SK-N-SH (cell line): Measurements from ENCODE around the gene RABAC1. TPM values are rescaled to one million over a fixed set of nuclear protein-coding genes. Genes with fewer than 3 reads are reported as not detected.

ENCODE experiments used
- CTCF ChIA-PET: fragments of 300-600, 350-600 bp; formaldehyde crosslinking; extraction: SDS; loops from one replicate; lab custom pipeline; 2021; lab: Yijun Ruan, JAX
- POLR2A ChIA-PET: fragments of 350-600 bp; sonication (Branson Sonifier 250); formaldehyde crosslinking; extraction: SDS; loops from one replicate; lab custom pipeline; 2020; ENCODE audit warnings: antibody characterized with exemption, inconsistent platforms; lab: Yijun Ruan, JAX
- DNase-seq: peaks from one replicate; pipeline ENCODE4 v3.0.0; 2012
- H2AFZ ChIP-seq: fragments of 200-600 bp; sonication (generic); 2 replicates; pipeline ENCODE4 v1.8.1; 2016; ENCODE audit warnings: antibody characterized with exemption, mild to moderate bottlenecking, low read depth
- H3F3A ChIP-seq: fragments of 200-600 bp; sonication (generic); replicated peaks from 2 replicates; pipeline ENCODE3; 2016; ENCODE audit warnings: antibody characterized with exemption, mild to moderate bottlenecking; ENCODE audit not compliant: insufficient read depth
- H3K27ac ChIP-seq, 2 experiments: fragments of 200-500 bp in 1 of 2; fragments of 200-600 bp in 1 of 2; sonication (Bioruptor generic) in 1 of 2; sonication (generic), shearing (Covaris generic) in 1 of 2; 2 replicates each; pipeline versions ENCODE4 v1.5.1 to v1.6.1; 2014 to 2016; ENCODE audit warnings: low read depth in 2 of 2, inconsistent platforms in 1 of 2, low read length in 1 of 2, mild to moderate bottlenecking in 1 of 2, mixed read lengths in 1 of 2
- H3K27me3 ChIP-seq: fragments of 200-600 bp; sonication (generic), shearing (Covaris generic); 2 replicates; pipeline ENCODE4 v1.6.1; 2016; ENCODE audit warnings: mixed run types; ENCODE audit not compliant: insufficient read depth
- H3K36me3 ChIP-seq, 2 experiments: fragments of 200-500 bp in 1 of 2; fragments of 200-600 bp in 1 of 2; sonication (Bioruptor generic) in 1 of 2; sonication (generic) in 1 of 2; replicated peaks in 1 of 2; 2 replicates each; pipeline versions ENCODE3 to v1.5.1; 2014 to 2016; ENCODE audit warnings: low read length in 1 of 2, mild to moderate bottlenecking in 1 of 2; ENCODE audit not compliant: insufficient read depth in 2 of 2, control insufficient read depth in 1 of 2
- H3K4me1 ChIP-seq, 2 experiments: fragments of 200-500 bp in 1 of 2; fragments of 200-600 bp in 1 of 2; sonication (Bioruptor generic) in 1 of 2; sonication (generic), shearing (Covaris generic) in 1 of 2; 2 replicates each; pipeline versions ENCODE4 v1.5.1 to v1.6.1; 2014 to 2016; ENCODE audit warnings: low read depth in 1 of 2, low read length in 1 of 2, mixed run types in 1 of 2; ENCODE audit not compliant: insufficient read depth in 2 of 2, control insufficient read depth in 1 of 2
- H3K4me2 ChIP-seq: fragments of 200-600 bp; sonication (generic), shearing (Covaris generic); 2 replicates; pipeline ENCODE4 v1.6.1; 2017; ENCODE audit warnings: mixed run types
- H3K4me3 ChIP-seq, 2 experiments: fragments of 200-500 bp in 1 of 2; fragments of 200-600 bp in 1 of 2; sonication (Bioruptor generic) in 1 of 2; sonication (generic), shearing (Covaris generic) in 1 of 2; 2 replicates each; pipeline versions ENCODE4 v1.5.1 to v1.8.1; 2014 to 2016; ENCODE audit warnings: low read depth in 2 of 2, inconsistent platforms in 1 of 2, low read length in 1 of 2, mild to moderate bottlenecking in 1 of 2, mixed read lengths in 1 of 2, moderate library complexity in 1 of 2
- H3K79me2 ChIP-seq: fragments of 200-600 bp; sonication (generic); 2 replicates; pipeline ENCODE4 v1.8.1; 2017; ENCODE audit warnings: mild to moderate bottlenecking; ENCODE audit not compliant: insufficient read depth
- H3K9ac ChIP-seq: fragments of 200-600 bp; sonication (generic); 2 replicates; pipeline ENCODE4 v1.6.1; 2017; ENCODE audit warnings: mixed run types
- H3K9me2 ChIP-seq: fragments of 200-600 bp; sonication (generic); 2 replicates; pipeline ENCODE4 v1.6.1; 2017; ENCODE audit warnings: mixed run types
- H3K9me3 ChIP-seq: fragments of 200-600 bp; sonication (generic); 2 replicates; pipeline ENCODE4 v1.6.1; 2017; ENCODE audit warnings: mixed run types, mild to moderate bottlenecking, moderate library complexity
- H4K20me1 ChIP-seq: fragments of 200-600 bp; sonication (generic); 2 replicates; pipeline ENCODE4 v1.6.1; 2017; ENCODE audit warnings: mild to moderate bottlenecking, mixed run types; ENCODE audit not compliant: insufficient read depth
- CHD2 ChIP-seq: fragments of 150-350 bp; IDR thresholded peaks from 2 replicates; pipeline ENCODE4 v1.6.1; 2018; ENCODE audit warnings: low read length; ENCODE audit not compliant: partially characterized antibody
- EP300 ChIP-seq, 2 experiments: IDR thresholded peaks; 2 replicates each; pipeline versions ENCODE4 v1.4.0 to v1.6.1; 2012; ENCODE audit warnings: borderline replicate concordance in 1 of 2, low read depth in 1 of 2, low read length in 1 of 2
- EZH2phosphoT487 ChIP-seq: fragments of 200-600 bp; sonication (generic); IDR thresholded peaks from 2 replicates; pipeline ENCODE4 v1.6.1; 2017; ENCODE audit warnings: low read depth, mixed run types, mild to moderate bottlenecking, antibody characterized with exemption, moderate library complexity, borderline replicate concordance
- GABPA ChIP-seq: IDR thresholded peaks from 2 replicates; pipeline ENCODE4 v1.4.0; 2012; ENCODE audit warnings: low read depth, mild to moderate bottlenecking
- GATA2 ChIP-seq: sonication (generic); formaldehyde crosslinking; IDR thresholded peaks from 2 replicates; pipeline ENCODE4 v1.5.0; 2020; ENCODE audit warnings: mild to moderate bottlenecking, missing genetic modification reagents
- IRF3 ChIP-seq: fragments of 150-350 bp; IDR thresholded peaks from 2 replicates; pipeline ENCODE4 v1.6.1; 2016; ENCODE audit warnings: mild to moderate bottlenecking, low read depth, low read length
- MEF2A ChIP-seq: IDR thresholded peaks from 2 replicates; pipeline ENCODE4 v1.4.0; 2012; ENCODE audit warnings: low read depth, borderline replicate concordance
- NFIC ChIP-seq: IDR thresholded peaks from 2 replicates; pipeline ENCODE4 v1.4.0; 2012; ENCODE audit warnings: borderline replicate concordance
- NRF1 ChIP-seq: IDR thresholded peaks from 2 replicates; pipeline ENCODE4 v1.6.1; 2012; ENCODE audit warnings: low read depth, mild to moderate bottlenecking, low read length
- PBX3 ChIP-seq: IDR thresholded peaks from 2 replicates; pipeline ENCODE4; 2012
- REST ChIP-seq: IDR thresholded peaks from 2 replicates; pipeline ENCODE4 v1.6.1; 2012; ENCODE audit warnings: mild to moderate bottlenecking, low read depth, low read length, moderate library complexity
- SIN3A ChIP-seq: IDR thresholded peaks from 2 replicates; pipeline ENCODE4 v1.6.1; 2012; ENCODE audit warnings: low read depth, mild to moderate bottlenecking, low read length, moderate library complexity, borderline replicate concordance
- SMC3 ChIP-seq: IDR thresholded peaks from 2 replicates; pipeline ENCODE4 v1.6.1; 2012; ENCODE audit warnings: low read depth, low read length, improper control_type of control experiment
- TCF12 ChIP-seq: IDR thresholded peaks from 2 replicates; pipeline ENCODE4 v1.4.0; 2012
- TEAD4 ChIP-seq: IDR thresholded peaks from 2 replicates; pipeline ENCODE4 v1.4.0; 2012; ENCODE audit warnings: mild to moderate bottlenecking, borderline replicate concordance; ENCODE audit not compliant: insufficient read depth
- USF1 ChIP-seq: IDR thresholded peaks from 2 replicates; pipeline ENCODE4 v1.4.0; 2012; ENCODE audit warnings: low read depth, borderline replicate concordance
- USF2 ChIP-seq: fragments of 150-350 bp; IDR thresholded peaks from 2 replicates; pipeline ENCODE4 v1.6.1; 2017; ENCODE audit warnings: antibody characterized with exemption, low read length, low read depth, borderline replicate concordance
- WGBS: methylation state at CpG from one replicate; pipeline ENCODE4 v1.1.6; 2017; ENCODE audit warnings: low lambda C conversion rate; 5-methylcytosine and 5-hydroxymethylcytosine counted together
- polyA plus RNA-seq, 3 experiments: library from polyadenylated mRNA; depleted of rRNA; stranded (reverse); fragments of >200 nt; gene quantifications; 2 replicates each; pipeline ENCODE4 v1.2.3, GENCODE V29; 2012

Gene RABAC1
- polyA plus RNA-seq, 1 of the 3 experiments (the other 2 are of a cell fraction), result 287 TPM

- H3K9me2 ChIP-seq, result no peaks in the 10 kb centered on the region
- no peak overlapping the region for H3K27ac ChIP-seq
- no peaks in the 10 kb centered on the region for H3F3A ChIP-seq
- no peaks in the 10 kb centered on the region for H3K27me3 ChIP-seq
- CTCF ChIA-PET, result no interaction called here
- H3K9me3 ChIP-seq, result no peaks in the 10 kb centered on the region
- no peak overlapping the region for H3K4me2 ChIP-seq
- no peak for DNase-seq
- WGBS, result 60% methylated on average over 11 of the region's 11 CpGs
- no peaks in the 10 kb centered on the region for H3K4me1 ChIP-seq
- no peak overlapping the region for H3K4me3 ChIP-seq
- H3K36me3 ChIP-seq, result no peaks in the 10 kb centered on the region
- H4K20me1 ChIP-seq, result no peaks in the 10 kb centered on the region
- POLR2A ChIA-PET, result no interaction called here
- H2AFZ ChIP-seq, result no peak overlapping the region
- H3K9ac ChIP-seq, result no peak overlapping the region
- TF ChIP-seq IRF3, result no peak
- no peak for TF ChIP-seq REST
- TF ChIP-seq CHD2, result no peak
- TF ChIP-seq EP300 (IDR thresholded peaks at IDR 0.05; ENCODE audit: borderline replicate concordance in 1 of 2, low read depth in 1 of 2, low read length in 1 of 2), result no peak
- no peak for TF ChIP-seq SIN3A
- no peak for TF ChIP-seq USF2
- TF ChIP-seq NFIC, result no peak
- no peak for TF ChIP-seq PBX3
- no peak for TF ChIP-seq TCF12
- no peak for TF ChIP-seq NRF1
- no peak for TF ChIP-seq TEAD4
- no peak for TF ChIP-seq GATA2
- TF ChIP-seq USF1, result no peak
- TF ChIP-seq SMC3, result no peak
- TF ChIP-seq EZH2phosphoT487, result no peak
- no peak for TF ChIP-seq GABPA
- TF ChIP-seq MEF2A, result no peak
- H3K79me2 ChIP-seq, result no peaks in the 10 kb centered on the region
Measured at GRCh38 chr19:41971363-41971762, 12.2 kb upstream of the RABAC1 start.
